Activated naive CD4-positive, alpha-beta T cell treated with anti-CD3 and anti-CD28 coated beads for 36 hours (primary cell): Measurements from ENCODE around the gene PHKA1. TPM values are rescaled to one million over a fixed set of nuclear protein-coding genes. Genes with fewer than 3 reads are reported as not detected.
"Not testable (repeated sequence)": the region's sequence is repeated elsewhere in the genome, so short reads cannot be mapped to it uniquely, and the experiment has no call there.

Experiments used
- CTCF ChIA-PET: fragments of 350-600 bp; sonication (Branson Sonifier 250); formaldehyde crosslinking; loops from one replicate; lab custom pipeline; 2021; ENCODE audit warnings: antibody characterized with exemption; lab: Charles Lee
- DNase-seq: peaks from one replicate; pipeline ENCODE4 v3.0.0-alpha.2; 2020
- H3K27ac Mint-ChIP-seq: one replicate; pipeline ENCODE4 v1.8.0; 2021; ENCODE audit warnings: mild to moderate bottlenecking, mixed read lengths
- H3K27me3 Mint-ChIP-seq: one replicate; pipeline ENCODE4 v1.8.0; 2021; ENCODE audit warnings: low read depth, mixed read lengths
- H3K36me3 Mint-ChIP-seq: one replicate; pipeline ENCODE4 v1.8.0; 2021; ENCODE audit warnings: low read depth, mixed read lengths
- H3K4me1 Mint-ChIP-seq: one replicate; pipeline ENCODE4 v1.8.0; 2021; ENCODE audit warnings: low read depth, mixed read lengths
- H3K4me3 Mint-ChIP-seq: one replicate; pipeline ENCODE4 v1.8.0; 2021; ENCODE audit warnings: mild to moderate bottlenecking, moderate library complexity, mixed read lengths
- H3K9me3 Mint-ChIP-seq: one replicate; pipeline ENCODE4 v1.8.0; 2021; ENCODE audit warnings: mixed read lengths
- intact Hi-C: fragments of 100-400 bp; cut with micrococcal nuclease; formaldehyde crosslinking; loops from one replicate; pipeline ENCODE4 v1.15.1; 2023
- total RNA-seq, 2 experiments: library from RNA; stranded (reverse); gene quantifications; one replicate each; pipeline ENCODE4 v1.2.3, GENCODE V29; 2021

The PHKA1 gene
- total RNA-seq, result 1 to 10 TPM; 5.8 to 6.5 TPM

- H3K36me3 Mint-ChIP-seq, CTCF ChIA-PET, H3K4me1 Mint-ChIP-seq, H3K9me3 Mint-ChIP-seq, H3K27me3 Mint-ChIP-seq: not testable (repeated sequence)
- Mint-ChIP-seq H3K27ac (peak within 1 kb of the TSS; percentile 41), H3K4me3 (peak within 1 kb of the TSS; percentile 67)
- intact Hi-C loops, result loop anchor here (1.0 to 5.0 kb wide), 4 partner anchors 93 to 498 kb away; partner anchors contain the start of genes HDAC8, NAP1L2 and RPS4X
- peak; percentile 68 for DNase-seq
Measured at GRCh38 chrX:72713599-72714477, at the start of gene PHKA1. PHKA1 (minus strand) TSS chrX:72714306; CDS start chrX:72713880, 426 bp downstream.

GRCh38 chrX:72760454-72760853, 46.3 kb upstream of the PHKA1 start:
- H3K27me3 Mint-ChIP-seq, H3K4me1 Mint-ChIP-seq, H3K36me3 Mint-ChIP-seq, CTCF ChIA-PET, H3K27ac Mint-ChIP-seq, H3K9me3 Mint-ChIP-seq, H3K4me3 Mint-ChIP-seq, DNase-seq, intact Hi-C loops: not testable (repeated sequence)

GRCh38 chrX:72748545-72748944, 34.4 kb upstream of the PHKA1 start:
- H3K4me3 Mint-ChIP-seq, DNase-seq, H3K4me1 Mint-ChIP-seq, H3K36me3 Mint-ChIP-seq, H3K27me3 Mint-ChIP-seq, H3K9me3 Mint-ChIP-seq, CTCF ChIA-PET, intact Hi-C loops, H3K27ac Mint-ChIP-seq: not testable (repeated sequence)

GRCh38 chrX:72745546-72745945, 31.4 kb upstream of the PHKA1 start:
- CTCF ChIA-PET, H3K4me3 Mint-ChIP-seq, H3K27me3 Mint-ChIP-seq, intact Hi-C loops, H3K4me1 Mint-ChIP-seq, H3K36me3 Mint-ChIP-seq, H3K27ac Mint-ChIP-seq, H3K9me3 Mint-ChIP-seq, DNase-seq: not testable (repeated sequence)

- H3K36me3 Mint-ChIP-seq, result no peaks in the 10 kb centered on the region
- H3K4me3 Mint-ChIP-seq, result no peak overlapping the region
- no peak for DNase-seq
- no peak overlapping the region for H3K27ac Mint-ChIP-seq
- CTCF ChIA-PET, result no interaction called here
- no peaks in the 10 kb centered on the region for H3K4me1 Mint-ChIP-seq
- H3K9me3 Mint-ChIP-seq, result no peaks in the 10 kb centered on the region
- intact Hi-C loops, result no loop called here
- H3K27me3 Mint-ChIP-seq, result peaks cover 17% of the 10 kb centered on the region
Measured at GRCh38 chrX:72735561-72735960, 21.5 kb upstream of the PHKA1 start.

DNA sequence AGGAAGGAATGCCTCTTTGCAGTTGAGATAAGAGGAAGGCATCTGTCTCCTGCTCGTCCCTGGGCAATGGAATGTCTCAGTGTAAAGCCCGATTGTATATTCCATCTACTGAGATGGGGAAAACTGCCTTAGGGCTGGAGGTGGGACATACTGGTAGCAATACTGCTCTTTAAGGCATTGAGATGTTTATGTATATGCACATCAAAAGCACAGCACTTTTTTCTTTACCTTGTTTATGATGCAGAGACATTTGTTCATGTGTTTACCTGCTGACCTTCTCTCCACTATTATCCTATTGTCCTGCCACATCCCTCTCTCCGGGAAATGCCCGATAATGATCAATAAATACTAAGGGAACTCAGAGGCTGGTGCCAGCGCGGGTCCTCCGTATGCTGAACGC, 19.5 kb upstream of the PHKA1 start:
- CTCF ChIA-PET, H3K4me1 Mint-ChIP-seq, H3K36me3 Mint-ChIP-seq, DNase-seq, intact Hi-C loops, H3K27ac Mint-ChIP-seq, H3K4me3 Mint-ChIP-seq, H3K9me3 Mint-ChIP-seq: not testable (repeated sequence)
- peaks cover 17% of the 10 kb centered on the region for H3K27me3 Mint-ChIP-seq

GRCh38 chrX:72727846-72728245, 13.7 kb upstream of the PHKA1 start:
- intact Hi-C loops, result no loop called here
- Mint-ChIP-seq H3K27ac (no peak overlapping the region), H3K36me3 (no peaks in the 10 kb centered on the region), H3K9me3 (no peaks in the 10 kb centered on the region), H3K4me3 (no peak overlapping the region), H3K4me1 (no peaks in the 10 kb centered on the region), H3K27me3 (peaks cover 6% of the 10 kb centered on the region)
- DNase-seq, result no peak
- CTCF ChIA-PET, result interaction anchor here (1.3 kb wide), 1 partner anchor 654 kb away, joined by 3 read pairs; no protein-coding TSS in a partner anchor

DNA sequence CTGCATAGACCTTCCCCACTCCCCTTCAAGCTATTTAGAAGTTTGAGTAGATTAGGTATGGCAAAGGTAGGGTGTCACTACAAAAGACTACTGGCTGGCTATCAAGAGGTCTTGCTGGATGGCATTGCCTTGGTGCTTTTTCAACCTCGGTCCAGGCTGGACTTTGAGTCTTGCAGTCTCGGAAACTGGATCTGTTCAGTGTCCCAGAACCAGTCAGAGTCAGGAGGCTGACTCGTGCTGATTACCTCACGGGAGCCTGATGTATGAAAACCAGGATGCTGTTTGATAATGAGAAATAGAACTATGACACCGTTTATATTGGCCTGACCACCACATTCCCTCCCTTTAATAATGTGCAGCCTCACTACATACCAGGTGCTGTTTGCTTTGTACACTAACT, 2.7 kb upstream of the PHKA1 start:
- Mint-ChIP-seq H3K9me3 (no peaks in the 10 kb centered on the region), H3K36me3 (no peaks in the 10 kb centered on the region)
- CTCF ChIA-PET, result no interaction called here

DNA sequence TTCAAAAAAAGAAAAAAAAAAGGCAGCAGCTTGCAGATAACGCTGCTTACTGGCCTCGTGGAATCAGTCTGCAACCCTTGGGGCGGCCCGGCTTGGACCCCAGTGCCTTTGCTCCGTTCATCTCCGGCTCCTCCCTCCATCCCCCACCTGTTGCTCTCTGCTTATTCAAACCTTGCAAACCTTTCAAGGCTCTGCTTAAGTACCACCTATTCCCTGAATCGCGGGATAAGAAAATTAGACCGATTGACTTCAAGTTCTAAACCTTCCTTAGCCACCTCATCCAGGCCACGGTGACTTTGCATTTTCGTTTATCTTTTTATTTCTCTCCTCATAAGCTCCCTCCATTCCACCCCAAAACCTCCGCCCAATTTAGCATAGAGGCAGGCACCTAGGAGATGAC, 1.4 kb upstream of the PHKA1 start:
- H3K9me3 Mint-ChIP-seq, result no peaks in the 10 kb centered on the region
- H3K4me1 Mint-ChIP-seq, result peaks cover 6% of the 10 kb centered on the region
- H3K27ac Mint-ChIP-seq, result no peak overlapping the region
- H3K4me3 Mint-ChIP-seq, result no peak overlapping the region
- peaks cover 4% of the 10 kb centered on the region for H3K27me3 Mint-ChIP-seq
- CTCF ChIA-PET, result no interaction called here
- intact Hi-C loops, result no loop called here
- DNase-seq, result no peak
- H3K36me3 Mint-ChIP-seq, result no peaks in the 10 kb centered on the region

More for the DNA sequence above, 2.7 kb upstream of the PHKA1 start:
- Mint-ChIP-seq H3K4me1 (peaks cover 6% of the 10 kb centered on the region), H3K27me3 (peaks cover 4% of the 10 kb centered on the region), H3K27ac (no peak overlapping the region), H3K4me3 (no peak overlapping the region)
- intact Hi-C loops, result no loop called here
- no peak for DNase-seq

DNA sequence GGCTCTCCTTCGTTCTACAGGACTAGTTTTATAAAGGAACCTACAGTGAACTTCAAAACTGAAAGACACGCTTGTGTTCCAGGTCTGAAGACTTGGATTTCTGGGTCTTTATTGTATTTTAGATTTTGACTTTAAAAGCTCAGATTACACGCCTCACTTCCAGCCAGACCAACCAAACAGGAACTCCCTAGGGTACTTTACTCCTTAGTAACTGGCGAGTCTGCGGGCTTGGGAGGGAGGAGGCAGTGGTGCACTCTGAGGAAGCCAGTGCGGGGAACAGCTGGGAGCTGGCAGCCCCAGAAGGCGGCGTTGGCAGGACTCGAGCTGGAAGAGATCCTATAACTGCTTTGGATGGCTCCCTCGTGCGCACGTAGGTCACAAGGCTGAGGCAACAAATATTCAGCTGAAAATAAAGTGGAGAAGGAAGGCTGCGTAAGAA, 391 bp upstream of the PHKA1 start:
- peaks cover 4% of the 10 kb centered on the region for H3K27me3 Mint-ChIP-seq
- CTCF ChIA-PET, result no interaction called here
- H3K36me3 Mint-ChIP-seq, result no peaks in the 10 kb centered on the region
- intact Hi-C loops, result loop anchor here (1.0 to 5.0 kb wide), 4 partner anchors 93 to 498 kb away; partner anchors contain the start of genes HDAC8, NAP1L2 and RPS4X
- H3K27ac Mint-ChIP-seq, result peak overlapping the region; percentile 41
- no peaks in the 10 kb centered on the region for H3K9me3 Mint-ChIP-seq
- peak; percentile 4 for DNase-seq
- peaks cover 6% of the 10 kb centered on the region for H3K4me1 Mint-ChIP-seq
- peak overlapping the region; percentile 67 for H3K4me3 Mint-ChIP-seq

DNA sequence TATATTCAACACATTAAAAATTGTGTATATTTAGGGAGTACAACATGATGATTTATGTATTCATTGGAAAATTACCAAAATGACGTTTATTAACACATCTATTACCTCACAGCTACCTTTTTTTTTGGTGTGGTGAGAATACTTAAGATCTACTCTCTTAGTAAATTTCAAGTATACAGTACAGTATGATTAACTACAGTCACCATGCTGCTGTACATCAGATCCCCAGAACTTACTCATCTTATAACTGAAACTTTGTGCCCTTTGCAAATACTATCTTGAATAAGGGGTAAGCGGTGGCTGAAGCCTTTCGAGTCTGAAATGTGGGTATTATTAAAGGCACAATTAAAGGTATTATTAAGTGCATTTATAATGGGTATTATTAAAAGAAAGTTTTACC, 976 bp downstream of the PHKA1 start:
- Mint-ChIP-seq H3K36me3 (no peaks in the 10 kb centered on the region), H3K4me1 (peaks cover 6% of the 10 kb centered on the region), H3K27me3 (peaks cover 4% of the 10 kb centered on the region), H3K27ac (no peak overlapping the region), H3K9me3 (no peaks in the 10 kb centered on the region), H3K4me3 (peak overlapping the region; percentile 67)
- CTCF ChIA-PET, result interaction anchor here (0.6 kb wide), 1 partner anchor 862 kb away, joined by 3 read pairs; no protein-coding TSS in a partner anchor
- DNase-seq, result no peak
- intact Hi-C loops, result loop anchor here (5.0 kb wide), 1 partner anchor 499 kb away; the partner anchor contains the start of gene NAP1L2

DNA sequence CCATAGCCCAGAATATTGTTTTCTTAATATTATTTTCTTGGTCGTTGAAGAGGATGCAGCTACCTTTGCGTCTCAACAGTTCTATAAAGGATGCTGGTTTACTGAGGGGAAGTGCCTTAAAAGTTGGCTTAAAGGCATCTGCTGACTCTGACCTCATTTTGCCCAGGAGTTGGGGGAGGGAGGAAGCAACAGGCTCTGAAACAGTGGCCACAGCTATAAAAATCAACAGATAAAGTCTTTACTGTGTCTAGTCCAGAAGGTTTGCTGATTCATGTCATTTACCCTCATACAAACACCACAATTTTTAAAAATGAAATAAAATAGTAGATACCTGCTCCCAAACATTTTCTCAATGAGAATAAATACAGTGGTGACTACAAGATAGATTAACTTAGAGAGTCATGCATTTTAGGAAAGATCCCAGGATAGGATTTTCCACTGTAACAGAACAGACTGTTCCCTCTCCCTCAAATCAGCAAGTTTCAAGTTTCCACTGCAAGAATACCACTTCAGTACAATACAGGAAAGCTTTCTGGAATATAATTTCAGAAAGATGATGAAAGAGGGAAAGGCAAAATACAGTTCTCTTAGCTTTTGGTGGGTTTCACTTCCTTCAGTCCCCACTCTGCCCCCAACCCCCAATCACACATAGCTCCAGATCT, 1.9 kb downstream of the PHKA1 start:
- CTCF ChIA-PET, result interaction anchor here (0.6 kb wide), 1 partner anchor 863 kb away, joined by 3 read pairs; no protein-coding TSS in a partner anchor
- Mint-ChIP-seq H3K4me1 (peaks cover 6% of the 10 kb centered on the region), H3K27me3 (peaks cover 4% of the 10 kb centered on the region), H3K9me3 (no peaks in the 10 kb centered on the region), H3K4me3 (no peak overlapping the region), H3K27ac (no peak overlapping the region), H3K36me3 (no peaks in the 10 kb centered on the region)
- no peak for DNase-seq
- intact Hi-C loops, result loop anchor here (5.0 kb wide), 1 partner anchor 500 kb away; the partner anchor contains the start of gene NAP1L2
